Esophagus squamous epithelium (tissue), 5 donors: ENCODE results near the gene CELF2. TPM values are rescaled to one million over a fixed set of nuclear protein-coding genes. Genes with fewer than 3 reads are reported as not detected.
"Not testable (repeated sequence)": the region's sequence is repeated elsewhere in the genome, so short reads cannot be mapped to it uniquely, and the experiment has no call there.

Source experiments
- DNase-seq: peaks from one replicate; lab custom pipeline; 2025; lab: John Stamatoyannopoulos, UW
- H3K27ac ChIP-seq, 4 donors: fragments of 200-600 bp; sonication (generic); one replicate each; pipeline ENCODE4 v1.5.1; 2016 to 2019; ENCODE audit warnings: mild to moderate bottlenecking in 1 of 4
- H3K27me3 ChIP-seq, 4 donors: fragments of 200-600 bp; sonication (generic); 1 replicate in 3 of 4; 2 replicates in 1 of 4; pipeline versions ENCODE4 v1.5.1 to v1.6.0; 2017 to 2021; ENCODE audit warnings: antibody characterized with exemption in 1 of 4
- H3K36me3 ChIP-seq, 3 donors: fragments of 200-600 bp; sonication (generic); one replicate each; pipeline ENCODE4 v1.5.1; 2016 to 2019
- H3K4me1 ChIP-seq, 3 donors: fragments of 200-600 bp; sonication (generic); one replicate each; pipeline ENCODE4 v1.5.1; 2017 to 2019
- H3K4me3 ChIP-seq, 4 donors: fragments of 200-600 bp; sonication (generic); 1 replicate in 3 of 4; 2 replicates in 1 of 4; pipeline ENCODE4 v1.5.1; 2016 to 2019; ENCODE audit warnings: mild to moderate bottlenecking in 2 of 4, moderate library complexity in 1 of 4
- H3K9me3 ChIP-seq, 3 donors: fragments of 200-600 bp; sonication (generic); one replicate each; pipeline ENCODE4 v1.5.1; 2016 to 2019
- POLR2A ChIP-seq, 4 donors: fragments of 450-650 bp; IDR thresholded peaks; one replicate each; pipeline ENCODE4 v1.6.1; 2017; ENCODE audit warnings: antibody characterized with exemption in 4 of 4, mild to moderate bottlenecking in 4 of 4, moderate library complexity in 3 of 4
- WGBS, 2 donors: methylation state at CpG; one replicate each; pipeline ENCODE4 v1.1.5; 2018; 5-methylcytosine and 5-hydroxymethylcytosine counted together
- intact Hi-C: fragments of 100-400 bp; cut with DNase I; formaldehyde crosslinking; loops from one replicate; pipeline ENCODE4 v1.15.0; 2022
- total RNA-seq, 4 donors: library from RNA; depleted of rRNA; stranded (reverse); fragments of >200 nt; gene quantifications; one replicate each; pipeline ENCODE4 v1.1.0, GENCODE V29; 2016
- TF ChIP-seq, protein P1 (sequence below), 6 experiments: fragments of 450-650 bp in 4 of 6; fragments of 200-600 bp in 2 of 6; sonication (generic) in 2 of 6; IDR thresholded peaks; one replicate each; pipeline ENCODE4 v1.5.1; 2016 to 2019; ENCODE audit warnings: antibody characterized with exemption in 6 of 6, mild to moderate bottlenecking in 4 of 6, moderate library complexity in 4 of 6
- donor health status: DM: yes; HTN: yes; CAD: no.

CELF2 gene
- total RNA-seq, 4 donors from 2014 or later: 4.2 to 62.4 (median 13.5) TPM

DNA sequence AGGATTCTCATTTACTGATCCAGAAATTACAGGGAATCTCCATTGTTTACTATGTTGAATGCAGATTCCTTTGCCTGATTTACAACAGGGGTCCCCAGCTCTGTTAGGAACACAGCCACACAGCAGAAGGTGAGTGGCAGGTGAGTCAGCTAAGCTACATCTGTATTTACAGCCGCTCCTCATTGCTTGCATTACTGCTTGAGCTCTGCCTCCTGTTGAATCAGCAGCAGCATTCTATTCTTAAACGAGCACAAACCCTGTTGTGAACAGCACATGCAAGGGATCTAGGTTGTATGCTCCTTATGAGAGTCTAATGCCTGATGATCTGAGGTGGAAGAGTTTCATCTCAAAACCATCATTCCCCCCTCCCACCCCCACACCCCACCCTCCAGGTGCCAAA lies 23.3 kb upstream of the CELF2 start:
- H3K4me3 ChIP-seq: no peak overlapping the region
- no peaks in the 10 kb centered on the region for H3K27me3 ChIP-seq
- TF ChIP-seq, protein P1, sequence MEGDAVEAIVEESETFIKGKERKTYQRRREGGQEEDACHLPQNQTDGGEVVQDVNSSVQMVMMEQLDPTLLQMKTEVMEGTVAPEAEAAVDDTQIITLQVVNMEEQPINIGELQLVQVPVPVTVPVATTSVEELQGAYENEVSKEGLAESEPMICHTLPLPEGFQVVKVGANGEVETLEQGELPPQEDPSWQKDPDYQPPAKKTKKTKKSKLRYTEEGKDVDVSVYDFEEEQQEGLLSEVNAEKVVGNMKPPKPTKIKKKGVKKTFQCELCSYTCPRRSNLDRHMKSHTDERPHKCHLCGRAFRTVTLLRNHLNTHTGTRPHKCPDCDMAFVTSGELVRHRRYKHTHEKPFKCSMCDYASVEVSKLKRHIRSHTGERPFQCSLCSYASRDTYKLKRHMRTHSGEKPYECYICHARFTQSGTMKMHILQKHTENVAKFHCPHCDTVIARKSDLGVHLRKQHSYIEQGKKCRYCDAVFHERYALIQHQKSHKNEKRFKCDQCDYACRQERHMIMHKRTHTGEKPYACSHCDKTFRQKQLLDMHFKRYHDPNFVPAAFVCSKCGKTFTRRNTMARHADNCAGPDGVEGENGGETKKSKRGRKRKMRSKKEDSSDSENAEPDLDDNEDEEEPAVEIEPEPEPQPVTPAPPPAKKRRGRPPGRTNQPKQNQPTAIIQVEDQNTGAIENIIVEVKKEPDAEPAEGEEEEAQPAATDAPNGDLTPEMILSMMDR (IDR thresholded peaks at IDR 0.05): no peak
- TF ChIP-seq POLR2A (IDR thresholded peaks at IDR 0.05): no peak
- no peak overlapping the region for H3K27ac ChIP-seq
- no peaks in the 10 kb centered on the region for H3K36me3 ChIP-seq
- no peak for DNase-seq
- H3K4me1 ChIP-seq: no peaks in the 10 kb centered on the region
- intact Hi-C loops: no loop called here
- no peaks in the 10 kb centered on the region for H3K9me3 ChIP-seq
- WGBS, 2 donors: 40 to 61% methylated on average over 2 of the region's 2 CpGs

DNA sequence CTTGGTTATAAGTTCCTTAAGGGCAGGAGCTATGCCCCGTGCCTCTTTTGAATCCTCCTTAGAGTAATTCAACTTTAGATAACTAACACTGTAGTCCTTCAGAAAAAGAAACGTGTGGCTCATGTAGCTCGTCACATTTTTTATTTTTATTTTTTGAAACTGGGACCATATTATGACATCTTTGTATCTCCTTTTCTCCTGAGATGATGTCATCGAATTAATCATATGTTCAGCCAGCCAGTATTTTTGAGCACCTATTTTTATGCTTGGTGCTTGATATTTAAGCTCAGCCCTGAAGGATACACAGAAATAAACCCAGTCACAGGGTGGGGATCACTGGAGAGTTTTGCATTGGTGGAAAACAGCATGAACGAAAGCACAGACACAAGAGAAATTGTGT lies 22.6 kb upstream of the CELF2 start:
- Histone ChIP-seq H3K4me3 (no peak overlapping the region), H3K27ac (no peak overlapping the region), H3K4me1 (no peaks in the 10 kb centered on the region), H3K36me3 (no peaks in the 10 kb centered on the region), H3K27me3 (no peaks in the 10 kb centered on the region), H3K9me3 (no peaks in the 10 kb centered on the region)
- DNase-seq: no peak
- intact Hi-C loops: no loop called here
- TF ChIP-seq, protein P1 (IDR thresholded peaks at IDR 0.05): no peak
- TF ChIP-seq POLR2A (IDR thresholded peaks at IDR 0.05): no peak
- 82 to 85% methylated on average over 5 of the region's 5 CpGs for WGBS, 2 donors

DNA sequence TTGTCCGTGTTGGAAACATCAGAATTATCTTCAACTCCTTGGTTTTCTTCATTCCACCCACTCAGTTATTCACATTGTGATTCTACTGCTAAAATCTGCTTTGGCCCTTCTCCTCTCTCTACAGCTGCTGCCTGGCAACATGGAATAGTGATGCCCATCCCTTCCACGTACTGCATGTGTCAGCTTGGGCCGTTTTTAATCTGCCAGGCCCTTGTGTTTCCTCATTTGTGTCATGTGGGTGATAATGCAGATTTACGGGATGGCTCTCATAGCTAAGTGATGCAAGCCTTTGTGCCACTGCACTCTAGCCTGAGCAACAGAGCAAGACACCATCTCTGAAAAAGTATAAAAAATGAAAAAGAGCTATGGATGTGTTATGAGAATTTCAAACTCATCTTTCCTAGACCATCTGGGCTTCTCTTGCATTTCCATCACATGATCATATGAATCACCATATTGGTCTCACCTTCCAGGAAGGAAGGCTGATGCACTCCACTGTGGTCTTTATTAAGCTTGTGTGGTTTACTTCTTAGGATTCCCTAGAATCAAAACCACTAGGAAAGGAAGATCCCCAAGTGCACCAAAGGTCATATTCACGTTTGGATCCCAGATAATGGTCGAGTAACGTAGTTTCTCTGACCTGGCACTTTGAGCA lies 20.6 kb upstream of the CELF2 start:
- Histone ChIP-seq H3K4me1 (no peaks in the 10 kb centered on the region), H3K36me3 (no peaks in the 10 kb centered on the region), H3K4me3 (no peak overlapping the region), H3K9me3 (no peaks in the 10 kb centered on the region), H3K27me3 (no peaks in the 10 kb centered on the region), H3K27ac (no peak overlapping the region)
- 69 to 70% methylated on average over 7 of the region's 7 CpGs for WGBS, 2 donors
- DNase-seq: no peak
- TF ChIP-seq, protein P1 (IDR thresholded peaks at IDR 0.05): no peak
- TF ChIP-seq POLR2A (IDR thresholded peaks at IDR 0.05): no peak
- intact Hi-C loops: no loop called here

DNA sequence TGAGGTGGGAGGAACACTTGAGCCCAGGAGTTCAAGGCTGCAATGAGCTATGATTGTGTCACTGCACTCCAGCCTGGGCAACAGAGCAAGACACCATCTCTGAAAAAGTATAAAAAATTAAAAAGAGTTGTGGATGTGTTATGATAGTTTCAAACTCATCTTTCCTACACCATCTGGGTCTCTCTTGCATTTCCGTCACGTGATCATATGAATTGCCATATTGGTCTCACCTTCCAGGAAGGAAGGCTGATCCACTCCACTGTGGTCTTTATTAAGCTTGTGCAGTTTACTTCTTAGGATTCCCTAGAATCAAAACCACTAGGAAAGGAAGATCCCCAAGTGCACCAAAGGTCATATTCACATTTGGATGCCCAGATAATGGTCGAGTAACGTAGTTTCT lies 18.2 kb upstream of the CELF2 start:
- H3K4me3 ChIP-seq, H3K27ac ChIP-seq, H3K4me1 ChIP-seq, H3K36me3 ChIP-seq, H3K27me3 ChIP-seq, H3K9me3 ChIP-seq, intact Hi-C loops, DNase-seq: not testable (repeated sequence)
- 87 to 88% methylated on average over 4 of the region's 4 CpGs for WGBS, 2 donors

DNA sequence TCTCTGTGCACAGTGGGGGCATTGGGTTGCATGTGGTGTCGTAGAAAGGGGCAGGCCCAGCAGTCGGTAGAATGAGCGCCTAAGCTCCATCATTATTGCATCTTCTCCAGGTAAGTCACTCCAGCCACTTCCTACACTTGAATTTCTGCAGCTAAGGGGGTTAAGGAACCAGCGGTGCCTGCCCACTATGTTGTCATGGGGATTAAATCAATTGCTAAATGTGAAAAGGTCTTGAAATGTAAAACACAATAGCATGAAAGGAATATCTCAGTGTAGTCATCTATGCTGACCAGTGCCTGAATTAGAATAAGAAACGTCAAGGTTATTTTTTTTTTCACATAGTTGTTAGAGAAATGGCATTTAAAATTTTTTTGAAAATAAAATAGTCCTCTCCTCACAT lies 15.2 kb upstream of the CELF2 start:
- no peak overlapping the region for H3K4me3 ChIP-seq
- no peaks in the 10 kb centered on the region for H3K36me3 ChIP-seq
- H3K4me1 ChIP-seq: peaks cover 0 to 7% (median 0%) of the 10 kb centered on the region in 3 donors
- H3K27me3 ChIP-seq: peaks cover 0 to 14% (median 0%) of the 10 kb centered on the region in 4 donors
- WGBS, 2 donors: 84 to 86% methylated on average over 4 to 5 of the region's 5 CpGs
- intact Hi-C loops: no loop called here
- TF ChIP-seq, protein P1 (IDR thresholded peaks at IDR 0.05): no peak
- TF ChIP-seq POLR2A (IDR thresholded peaks at IDR 0.05): no peak
- H3K9me3 ChIP-seq: no peaks in the 10 kb centered on the region
- no peak for DNase-seq
- no peak overlapping the region for H3K27ac ChIP-seq
